IPS DF 6.9 (cell line): ENCODE results near the gene GLI2.

ENCODE experiments used
- DNase-seq: peaks from one replicate; pipeline ENCODE4 v3.0.0-alpha.2; 2013; ENCODE audit warnings: low read depth, low spot score
- H3K27ac ChIP-seq: one replicate; pipeline ENCODE4 v1.5.1; 2013; ENCODE audit warnings: low read length, control low read depth
- H3K27me3 ChIP-seq: 2 replicates; pipeline ENCODE4 v1.6.1; 2013; ENCODE audit warnings: mild to moderate bottlenecking, low read length; ENCODE audit not compliant: control insufficient read depth, insufficient read depth
- H3K36me3 ChIP-seq: 2 replicates; pipeline ENCODE4 v1.6.1; 2013; ENCODE audit warnings: low read length; ENCODE audit not compliant: control insufficient read depth, insufficient read depth
- H3K4me1 ChIP-seq: 2 replicates; pipeline ENCODE4 v1.6.1; 2013; ENCODE audit warnings: low read length; ENCODE audit not compliant: control insufficient read depth, insufficient read depth
- H3K4me3 ChIP-seq: 2 replicates; pipeline ENCODE4 v1.5.1; 2013; ENCODE audit warnings: mild to moderate bottlenecking, low read length
- H3K9me3 ChIP-seq: 2 replicates; pipeline ENCODE4 v1.6.1; 2013; ENCODE audit warnings: low read length, inconsistent platforms; ENCODE audit not compliant: control insufficient read depth, insufficient read depth
- WGBS: extraction: QIAGEN DNeasy Blood & Tissue Kit; methylation state at CpG from one replicate; pipeline ENCODE4 v1.1.7; 2013; ENCODE audit warnings: mixed read lengths, missing lambda C conversion rate; ENCODE audit not compliant: insufficient read length, insufficient coverage; 5-methylcytosine and 5-hydroxymethylcytosine counted together

Gene GLI2

DNA sequence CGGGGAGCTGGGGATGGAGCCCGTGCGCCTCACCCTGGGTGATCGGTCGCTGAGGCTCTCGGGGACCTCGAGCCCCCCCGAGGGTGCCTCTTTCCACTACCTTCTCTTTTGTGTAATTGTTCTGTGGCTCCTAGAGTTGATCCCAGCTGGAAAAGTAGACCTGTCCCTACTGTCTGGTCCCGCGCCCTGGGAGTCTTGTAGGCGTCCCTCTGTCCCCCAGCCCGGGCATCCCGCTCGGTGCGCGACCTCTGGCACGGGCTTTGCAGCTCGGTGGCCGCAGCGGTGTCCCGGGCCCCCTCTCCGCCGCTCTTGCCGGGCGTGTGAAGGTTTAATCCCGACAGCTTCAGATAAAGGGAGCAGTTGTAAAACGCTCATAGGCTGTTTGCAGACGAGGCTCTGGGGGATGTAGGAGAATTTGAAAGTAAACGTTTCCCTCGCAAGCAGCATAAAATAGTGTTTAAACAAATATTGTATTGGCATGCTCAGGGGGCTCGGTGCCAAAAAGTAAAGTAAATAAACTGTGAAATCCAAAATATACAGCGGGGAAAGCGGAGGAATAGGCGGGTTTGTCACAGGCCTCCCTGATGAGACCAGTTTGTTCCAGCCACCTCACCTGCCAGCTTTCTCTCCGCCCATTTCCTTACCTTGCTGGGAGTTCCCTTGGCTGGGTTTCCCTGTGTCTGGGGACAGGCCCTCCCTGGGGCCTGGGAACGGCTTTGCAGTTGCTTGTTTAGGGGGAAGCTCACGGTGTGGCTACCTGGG, 1.9 kb downstream of the GLI2 start:
- H3K27me3 ChIP-seq, result no peaks in the 10 kb centered on the region
- no peak for DNase-seq
- no peak overlapping the region for H3K27ac ChIP-seq
- peak overlapping the region; percentile 87; the same call in 1 of the 2 replicates for H3K4me3 ChIP-seq
- no CpG with 5 or more reads among the region's 37 CpGs for WGBS
- no peaks in the 10 kb centered on the region for H3K36me3 ChIP-seq
- H3K9me3 ChIP-seq, result no peaks in the 10 kb centered on the region
- H3K4me1 ChIP-seq, result peaks cover 5% of the 10 kb centered on the region; the same call in 1 of the 2 replicates

- Histone ChIP-seq H3K27me3 (no peaks in the 10 kb centered on the region), H3K27ac (no peak overlapping the region)
- WGBS, result no CpG with 5 or more reads among the region's 7 CpGs
Measured at GRCh38 chr2:120738117-120738516, 2.4 kb downstream of the GLI2 start.

GRCh38 chr2:120738786-120739437, 3.2 kb downstream of the GLI2 start:
- peak overlapping the region; percentile 5 for H3K27ac ChIP-seq
- H3K27me3 ChIP-seq, result no peaks in the 10 kb centered on the region
- DNase-seq, result no peak
- peaks cover 6% of the 10 kb centered on the region for H3K4me1 ChIP-seq
- H3K36me3 ChIP-seq, result no peaks in the 10 kb centered on the region
- no peak overlapping the region; the same call in 1 of the 2 replicates for H3K4me3 ChIP-seq
- H3K9me3 ChIP-seq, result no peaks in the 10 kb centered on the region
- WGBS, result no CpG with 5 or more reads among the region's 10 CpGs

More at GRCh38 chr2:120738117-120738516, 2.4 kb downstream of the GLI2 start:
- H3K4me3 ChIP-seq, result peak overlapping the region; percentile 87; the same call in 1 of the 2 replicates
- H3K36me3 ChIP-seq, result no peaks in the 10 kb centered on the region
- no peak for DNase-seq
- no peaks in the 10 kb centered on the region for H3K9me3 ChIP-seq
- H3K4me1 ChIP-seq, result peaks cover 5% of the 10 kb centered on the region

- H3K4me1 ChIP-seq, result peaks cover 6% of the 10 kb centered on the region
- H3K4me3 ChIP-seq, result no peak overlapping the region
- DNase-seq, result no peak
- no peaks in the 10 kb centered on the region for H3K9me3 ChIP-seq
- no peaks in the 10 kb centered on the region for H3K27me3 ChIP-seq
- WGBS, result no CpG with 5 or more reads among the region's 8 CpGs
- H3K36me3 ChIP-seq, result no peaks in the 10 kb centered on the region
- H3K27ac ChIP-seq, result peak overlapping the region; percentile 5
Measured at GRCh38 chr2:120739438-120740090, 3.9 kb downstream of the GLI2 start.

- no peak overlapping the region; the same call in 1 of the 2 replicates for H3K4me3 ChIP-seq
- no peaks in the 10 kb centered on the region for H3K9me3 ChIP-seq
- no peak overlapping the region for H3K27ac ChIP-seq
- H3K36me3 ChIP-seq, result no peaks in the 10 kb centered on the region
- no CpG with 5 or more reads among the region's 8 CpGs for WGBS
- DNase-seq, result no peak
- H3K27me3 ChIP-seq, result no peaks in the 10 kb centered on the region
- H3K4me1 ChIP-seq, result peaks cover 6% of the 10 kb centered on the region
Measured at GRCh38 chr2:120740375-120740764, 4.7 kb downstream of the GLI2 start.

GRCh38 chr2:120740765-120741524, 5.3 kb downstream of the GLI2 start:
- H3K27ac ChIP-seq, result peak overlapping the region; percentile 41
- DNase-seq, result no peak
- H3K9me3 ChIP-seq, result no peaks in the 10 kb centered on the region
- no peaks in the 10 kb centered on the region for H3K36me3 ChIP-seq
- no CpG with 5 or more reads among the region's 20 CpGs for WGBS
- H3K4me3 ChIP-seq, result peak overlapping the region; percentile 34; the same call in 1 of the 2 replicates
- no peaks in the 10 kb centered on the region for H3K27me3 ChIP-seq
- H3K4me1 ChIP-seq, result peaks cover 6% of the 10 kb centered on the region

DNA sequence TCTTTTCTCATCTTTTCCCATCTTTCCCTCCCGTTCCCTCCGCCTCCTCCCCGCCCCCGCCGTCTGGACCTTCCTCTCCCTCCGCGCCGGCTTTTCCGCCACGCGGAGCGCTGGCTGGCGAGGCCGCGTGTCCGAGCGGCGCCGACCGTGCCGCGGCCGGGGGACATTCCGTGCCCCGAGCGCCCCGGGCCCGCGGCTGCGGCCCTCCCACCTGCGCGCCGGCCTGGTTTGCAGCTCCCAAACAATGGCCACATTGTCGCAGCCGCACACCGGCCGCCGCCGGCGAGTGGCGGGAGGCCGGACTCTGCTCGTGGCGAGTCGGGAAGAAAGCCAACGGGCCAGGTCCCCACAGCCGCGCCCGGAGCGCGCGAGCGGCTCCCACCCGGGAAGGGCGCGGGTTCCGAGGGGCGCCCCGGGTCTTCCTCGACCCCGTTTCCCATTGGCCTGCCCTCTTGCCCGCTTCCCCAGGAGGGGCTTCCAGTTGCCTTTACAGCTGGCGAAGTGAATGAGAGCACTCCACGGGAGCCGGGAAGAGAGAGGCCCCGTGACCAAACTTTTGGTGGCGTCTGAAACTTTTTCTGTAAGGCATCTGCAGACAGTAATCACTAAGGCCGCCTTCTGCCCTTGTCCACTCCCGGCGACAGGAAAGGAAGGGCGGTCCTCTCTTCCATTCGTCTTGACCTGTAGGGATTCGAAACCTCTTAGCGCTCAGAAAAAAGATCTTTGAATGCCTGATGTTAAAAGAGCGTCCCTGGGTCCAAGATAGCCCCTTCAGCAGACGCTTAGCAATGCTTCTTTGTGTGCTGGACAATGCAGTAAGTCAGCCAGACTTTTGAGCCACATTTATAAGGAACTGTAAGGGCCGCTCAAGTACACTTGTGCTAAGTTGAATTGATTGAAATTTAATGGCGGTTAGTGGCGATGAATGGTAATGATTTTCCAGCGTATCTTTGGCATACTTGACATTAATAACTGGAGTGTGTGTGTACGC, 6.2 kb downstream of the GLI2 start:
- Histone ChIP-seq H3K36me3 (no peaks in the 10 kb centered on the region), H3K4me3 (peak overlapping the region; percentile 34), H3K27ac (no peak overlapping the region), H3K9me3 (no peaks in the 10 kb centered on the region), H3K27me3 (no peaks in the 10 kb centered on the region), H3K4me1 (peaks cover 6% of the 10 kb centered on the region)
- no peak for DNase-seq
- no CpG with 5 or more reads among the region's 81 CpGs for WGBS

DNA sequence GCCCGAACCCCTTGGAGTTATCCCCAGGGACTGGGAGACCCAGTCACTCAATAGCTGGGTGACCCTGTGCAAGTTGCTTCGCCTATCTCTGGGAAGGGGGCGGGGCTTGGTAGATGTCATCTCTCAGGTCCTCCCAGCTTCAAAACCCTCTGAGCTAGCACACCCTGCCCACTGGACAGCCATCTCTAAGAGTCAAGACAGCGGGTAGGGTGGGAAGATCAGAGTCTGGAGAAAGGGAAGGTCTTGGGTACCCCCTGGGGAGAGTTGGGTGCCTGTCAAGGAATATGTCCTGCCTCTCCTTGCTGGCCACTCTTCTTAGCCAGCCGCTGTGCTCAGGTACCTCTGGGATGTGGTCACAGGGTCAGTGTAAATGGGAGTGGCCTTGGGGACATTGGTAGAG, 8.0 kb downstream of the GLI2 start:
- H3K4me1 ChIP-seq, result peaks cover 6% of the 10 kb centered on the region
- no CpG with 5 or more reads among the region's 5 CpGs for WGBS
- H3K9me3 ChIP-seq, result no peaks in the 10 kb centered on the region
- H3K4me3 ChIP-seq, result no peak overlapping the region
- H3K36me3 ChIP-seq, result no peaks in the 10 kb centered on the region
- H3K27ac ChIP-seq, result no peak overlapping the region
- no peaks in the 10 kb centered on the region for H3K27me3 ChIP-seq
- DNase-seq, result no peak

- H3K4me1 ChIP-seq, result peaks cover 3% of the 10 kb centered on the region
- no peak overlapping the region for H3K4me3 ChIP-seq
- no peaks in the 10 kb centered on the region for H3K27me3 ChIP-seq
Measured at GRCh38 chr2:120744817-120745216, 9.1 kb downstream of the GLI2 start.

More at GRCh38 chr2:120744817-120745216, 9.1 kb downstream of the GLI2 start:
- no peak for DNase-seq
- Histone ChIP-seq H3K36me3 (no peaks in the 10 kb centered on the region), H3K27ac (no peak overlapping the region), H3K9me3 (no peaks in the 10 kb centered on the region)
